OCI-M1 (cell line): ENCODE measurements around the gene TRAF2.

ENCODE experiments used
- DNase-seq: peaks from one replicate; lab custom pipeline; 2025; lab: John Stamatoyannopoulos, UW

The TRAF2 gene

GRCh38 chr9:136937186-136938001, 51.1 kb downstream of the TRAF2 start:
- DNase-seq, result no peak

- no peak for DNase-seq
Observed at GRCh38 chr9:136939431-136939995, 53.2 kb downstream of the TRAF2 start.

- DNase-seq, result no peak
Observed at GRCh38 chr9:136939996-136940525, 53.7 kb downstream of the TRAF2 start.

- no peak for DNase-seq
Observed at GRCh38 chr9:136940526-136941230, 54.4 kb downstream of the TRAF2 start.

GRCh38 chr9:136941231-136942111, 55.2 kb downstream of the TRAF2 start:
- no peak for DNase-seq

- no peak for DNase-seq
Observed at GRCh38 chr9:136942112-136942880, 56.0 kb downstream of the TRAF2 start.

- DNase-seq, result no peak
Observed at GRCh38 chr9:136942881-136943230, 56.5 kb downstream of the TRAF2 start.

GRCh38 chr9:136943291-136944211, 57.2 kb downstream of the TRAF2 start:
- peak; percentile 62 for DNase-seq

- DNase-seq, result peak; percentile 82
Observed at GRCh38 chr9:136944212-136944518, 57.8 kb downstream of the TRAF2 start.

GRCh38 chr9:136944519-136945332, 58.4 kb downstream of the TRAF2 start, which contains the start of the genes C8G and FBXW5:
TSS of gene C8G (plus strand) at chr9:136945243. CDS start at chr9:136945321, 78 bp downstream.
TSS of gene FBXW5 (minus strand) at chr9:136944738. CDS start at chr9:136944083, 655 bp downstream.
- peak; percentile 97 for DNase-seq

GRCh38 chr9:136945333-136946227, 59.3 kb downstream of the TRAF2 start:
- no peak for DNase-seq

- no peak for DNase-seq
Observed at GRCh38 chr9:136946228-136947027, 60.1 kb downstream of the TRAF2 start.

- DNase-seq, result no peak
Observed at GRCh38 chr9:136947028-136947891, 60.9 kb downstream of the TRAF2 start.

GRCh38 chr9:136947955-136948510, 61.7 kb downstream of the TRAF2 start:
- DNase-seq, result peak; percentile 72

GRCh38 chr9:136949239-136949816, 63.0 kb downstream of the TRAF2 start:
- DNase-seq, result no peak
